NCI-H2107 (cell line): ENCODE data around the gene PHF12.
"Not testable (repeated sequence)": the region's sequence is repeated elsewhere in the genome, so short reads cannot be mapped to it uniquely, and the experiment has no call there.

ENCODE experiments used
- DNase-seq: peaks from one replicate; lab custom pipeline; 2025; lab: John Stamatoyannopoulos, UW

Gene PHF12

DNA sequence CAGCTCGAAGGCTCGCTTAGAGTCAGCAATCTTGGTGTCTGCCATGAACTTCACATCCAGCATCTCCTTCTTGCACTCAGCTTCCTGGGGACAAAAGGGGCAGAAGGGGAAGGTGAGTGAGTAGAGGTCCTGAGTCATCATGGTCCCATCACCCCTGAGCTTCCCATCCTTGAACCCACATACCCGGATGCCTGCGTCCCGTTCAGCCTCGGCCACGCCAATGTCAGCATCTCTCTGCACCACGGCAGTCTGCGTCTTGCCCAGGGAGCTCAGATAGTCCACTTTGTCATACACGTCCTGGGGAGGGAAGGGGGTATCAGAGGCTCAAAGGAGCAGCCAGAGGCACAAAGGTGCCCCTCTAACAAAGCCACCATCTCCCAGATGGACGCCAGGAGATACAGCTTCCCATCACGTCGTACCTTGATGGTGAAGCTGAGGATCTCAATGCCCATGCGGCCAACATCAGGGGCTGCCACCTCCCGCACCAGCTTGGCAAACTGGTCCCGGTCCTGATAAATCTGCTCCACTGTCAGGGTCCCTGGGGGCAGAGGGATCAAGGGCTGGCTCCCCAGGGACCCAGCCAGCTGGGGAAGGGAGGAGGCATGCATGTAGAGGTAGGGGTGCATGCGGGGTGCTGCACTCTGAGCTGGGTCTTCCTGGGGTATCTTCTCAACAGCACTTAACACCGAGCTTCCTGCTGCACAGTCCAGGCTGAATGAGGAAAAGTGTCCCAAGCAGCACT is 69.0 kb downstream of the PHF12 start:
- no peak for DNase-seq

DNA sequence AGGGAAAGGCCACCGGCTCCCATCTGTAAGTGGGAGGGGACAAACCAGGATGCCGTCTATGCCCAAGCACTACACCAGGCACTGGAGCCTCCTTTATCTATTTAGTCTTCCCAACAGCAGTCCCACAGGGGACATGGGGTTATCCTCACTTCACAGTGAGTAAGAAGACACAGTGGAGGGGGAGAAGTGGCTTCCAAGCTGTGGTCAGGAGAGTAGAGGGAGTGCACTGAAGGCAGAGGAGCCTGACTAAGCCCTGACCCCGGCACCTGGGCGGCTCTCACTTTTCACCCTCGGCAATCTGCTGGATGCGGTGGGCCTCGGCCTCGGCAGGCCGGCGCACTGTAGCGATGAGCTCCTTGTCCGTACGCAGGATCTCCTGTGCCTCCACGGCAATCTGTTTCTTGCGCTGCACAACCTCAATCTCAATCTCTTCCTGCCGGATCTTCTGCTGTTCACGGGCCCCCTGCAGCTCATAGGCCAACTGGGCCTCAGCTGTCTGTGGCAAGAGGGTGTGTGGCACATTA is 69.7 kb downstream of the PHF12 start:
- DNase-seq: no peak

DNA sequence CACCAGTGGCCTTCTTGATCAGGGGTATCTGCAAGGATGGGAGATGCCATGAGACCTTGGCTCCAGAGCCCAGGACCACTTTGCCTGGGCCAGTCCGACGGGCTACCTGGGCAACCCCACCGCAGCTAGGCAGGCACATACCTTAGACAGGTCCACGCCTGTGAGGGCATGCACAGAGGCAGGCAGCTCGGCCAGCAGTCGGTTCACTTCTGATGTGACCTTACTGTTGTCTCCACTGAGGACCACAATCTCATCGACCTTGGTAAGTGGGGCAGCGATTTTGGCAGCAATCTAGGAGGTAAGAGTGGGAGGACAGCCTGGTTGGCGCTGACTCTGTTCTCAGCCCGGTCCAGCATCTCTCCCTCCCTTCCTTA is 70.8 kb downstream of the PHF12 start:
- DNase-seq: no peak

DNA sequence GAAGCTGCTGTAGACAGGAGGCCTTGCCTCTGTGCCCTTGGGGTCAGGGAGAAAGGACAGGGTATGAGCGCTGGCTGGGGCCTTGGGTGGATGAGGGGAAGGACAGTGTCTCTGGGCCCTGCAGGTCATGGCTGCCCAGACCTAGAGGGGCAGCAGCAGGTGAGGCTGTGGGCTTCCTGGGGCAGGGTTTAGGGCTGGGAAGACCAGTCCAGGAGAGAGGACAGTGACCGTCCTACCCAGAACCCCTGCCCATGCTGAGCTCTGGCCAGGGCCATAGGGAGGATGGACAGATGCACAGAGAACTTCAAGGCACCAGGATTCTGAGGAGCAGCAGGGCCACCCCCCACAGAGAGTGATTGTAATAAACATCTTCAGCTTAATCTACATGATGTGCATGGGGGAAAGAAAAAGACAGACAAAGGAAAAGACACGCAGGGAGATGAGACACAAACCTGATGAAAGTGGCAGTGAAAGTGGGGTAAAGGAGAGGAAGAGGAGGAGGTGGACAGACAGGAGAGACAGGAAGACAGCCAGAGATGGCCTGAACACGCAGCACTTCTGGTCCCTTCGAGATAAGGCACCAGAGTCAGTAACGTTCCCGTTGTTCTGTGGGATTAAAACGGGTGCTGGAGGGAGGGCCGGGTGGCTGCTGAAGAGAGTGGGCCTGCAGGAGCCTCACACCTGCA is 71.3 kb downstream of the PHF12 start:
- no peak for DNase-seq

DNA sequence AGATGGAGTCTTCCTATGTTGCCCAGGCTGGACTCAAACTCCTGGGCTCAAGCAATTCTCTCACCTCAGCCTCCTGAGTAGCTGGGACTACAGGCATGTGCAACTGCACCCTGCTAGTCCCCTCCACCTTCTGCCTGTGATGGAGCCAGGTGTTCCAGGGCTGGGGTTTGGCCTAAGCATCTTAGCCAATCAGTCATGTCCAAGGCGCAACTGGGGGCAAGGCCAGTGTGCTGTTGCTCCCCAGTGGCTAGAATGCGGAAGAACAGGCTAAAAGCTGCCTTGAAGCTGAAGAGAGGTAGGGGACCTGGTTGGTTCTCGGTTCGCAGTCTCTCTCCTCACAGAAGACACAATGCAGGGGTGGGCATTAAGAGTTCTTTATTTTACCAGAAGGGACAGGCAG is 72.3 kb downstream of the PHF12 start:
- peak; percentile 39 for DNase-seq

DNA sequence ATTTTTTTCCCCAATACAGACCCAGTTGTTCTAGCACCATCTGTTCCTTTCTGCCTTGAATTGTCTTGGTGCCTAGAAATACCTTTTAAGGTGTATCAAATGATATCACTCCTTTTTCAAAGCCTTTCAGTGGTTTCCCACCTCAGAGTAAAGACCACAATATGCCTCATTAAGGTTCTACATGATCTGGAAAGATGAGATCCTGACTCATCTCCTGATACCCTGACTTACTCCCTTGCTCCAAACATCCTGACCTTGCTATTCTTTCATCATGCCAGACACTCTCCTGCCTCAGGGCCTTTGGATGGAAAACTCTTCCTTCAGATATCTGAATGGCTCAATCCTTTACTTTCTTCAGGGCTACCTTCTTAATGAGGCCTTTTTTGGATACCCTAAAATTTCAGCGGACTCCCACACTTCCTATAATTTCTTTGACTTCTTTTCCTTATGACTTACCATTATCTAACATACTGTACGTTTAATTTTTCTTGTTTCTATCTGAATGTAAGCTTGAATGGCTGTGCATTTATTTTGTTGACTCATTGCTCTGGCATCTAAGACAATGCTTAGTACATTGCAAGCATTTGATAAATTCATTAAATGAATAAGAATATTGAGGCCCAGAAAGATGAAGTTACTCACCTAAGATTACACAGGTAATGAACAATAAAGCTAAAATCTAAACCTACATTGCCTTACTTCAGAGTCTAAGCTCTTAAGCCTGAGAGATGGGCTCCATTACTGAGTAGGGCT is 73.0 kb downstream of the PHF12 start:
- DNase-seq: no peak

- DNase-seq: not testable (repeated sequence)
Measured at GRCh38 chr17:28877150-28877711, 74.1 kb downstream of the PHF12 start.

DNA sequence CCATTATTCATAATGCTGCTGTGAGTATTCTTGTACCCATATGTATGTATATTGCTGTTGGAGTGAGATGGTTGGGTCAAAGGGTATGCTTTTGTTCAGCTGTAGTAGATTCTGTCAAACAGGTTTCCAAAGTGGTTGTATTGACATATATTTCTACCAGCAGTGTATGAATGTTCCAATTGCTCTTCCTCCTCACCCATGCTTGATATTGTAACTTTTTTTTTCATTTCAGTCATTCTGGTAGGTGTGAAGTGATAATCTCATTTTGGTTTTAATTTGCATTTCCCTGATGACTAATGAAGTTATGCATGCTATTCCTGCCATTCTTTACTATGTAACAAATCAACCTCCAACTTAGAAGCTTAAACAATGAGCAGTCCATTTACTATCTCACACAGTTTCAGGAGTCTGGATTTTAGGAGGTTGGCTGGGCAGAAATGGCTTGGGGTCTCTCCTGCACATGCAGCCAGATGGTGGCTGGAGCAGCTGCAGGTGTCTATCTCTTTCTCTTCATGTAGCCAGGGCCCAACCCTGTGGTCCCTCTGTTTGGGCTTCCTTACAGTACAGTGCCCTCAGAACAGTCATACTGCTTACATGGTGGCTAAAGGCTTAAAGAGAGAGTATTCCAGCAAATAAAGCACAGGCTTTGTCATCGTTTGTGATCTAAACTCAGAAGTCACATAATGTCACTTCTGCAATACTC is 75.3 kb downstream of the PHF12 start:
- DNase-seq: no peak

- no peak for DNase-seq
Measured at GRCh38 chr17:28874750-28875149, 76.6 kb downstream of the PHF12 start.

GRCh38 chr17:28873839-28874238 is 77.5 kb downstream of the PHF12 start:
- no peak for DNase-seq

DNA sequence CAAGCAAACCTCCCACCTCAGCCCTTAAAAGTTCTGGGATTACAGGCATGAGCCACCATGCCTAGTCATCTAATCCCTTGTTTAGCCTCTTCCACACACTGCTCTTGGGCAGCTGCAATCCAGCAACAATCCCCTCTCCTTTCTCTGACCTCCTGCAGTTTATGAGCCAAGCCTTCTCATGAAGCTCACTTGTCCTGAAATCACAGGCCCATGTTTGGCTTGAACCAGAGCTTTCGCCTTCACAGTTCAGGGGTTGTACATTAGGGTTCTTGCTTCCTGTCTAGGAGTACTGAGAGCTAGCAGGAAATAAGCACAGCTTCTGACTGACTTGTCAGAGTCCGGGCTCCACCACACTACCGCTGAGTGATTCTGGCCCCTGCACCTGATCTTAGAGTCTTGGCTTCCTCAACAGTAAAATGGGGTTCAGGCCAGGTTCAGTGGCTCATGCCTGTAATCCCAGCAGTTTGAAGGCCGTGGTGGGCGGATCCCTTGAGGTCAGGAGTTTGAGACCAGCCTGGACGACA is 80.2 kb downstream of the PHF12 start:
- DNase-seq: no peak

GRCh38 chr17:28867276-28867675 is 84.0 kb downstream of the PHF12 start:
- DNase-seq: no peak

- DNase-seq: no peak
Measured at GRCh38 chr17:28865946-28866752, 85.2 kb downstream of the PHF12 start.

GRCh38 chr17:28864991-28865849 is 86.1 kb downstream of the PHF12 start:
- DNase-seq: no peak

DNA sequence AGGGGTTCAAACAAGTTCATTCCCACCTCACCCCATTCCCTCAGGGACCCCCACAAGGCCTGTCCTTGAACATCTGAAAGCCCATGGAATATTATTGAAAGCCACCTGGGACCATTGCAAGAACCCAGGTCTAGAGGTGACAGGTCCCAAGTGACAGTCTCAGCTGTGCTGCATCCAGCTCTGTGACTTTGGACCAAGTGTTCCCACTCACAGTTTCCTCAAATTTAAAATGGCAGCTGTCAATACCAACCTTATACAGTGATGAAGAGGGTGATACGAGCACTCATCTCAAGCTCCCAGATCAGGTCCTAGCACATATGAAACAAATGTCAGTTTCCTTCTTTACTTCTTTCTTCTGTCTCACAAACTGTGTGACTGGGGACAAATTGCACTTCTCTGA is 87.4 kb downstream of the PHF12 start:
- DNase-seq: no peak

DNA sequence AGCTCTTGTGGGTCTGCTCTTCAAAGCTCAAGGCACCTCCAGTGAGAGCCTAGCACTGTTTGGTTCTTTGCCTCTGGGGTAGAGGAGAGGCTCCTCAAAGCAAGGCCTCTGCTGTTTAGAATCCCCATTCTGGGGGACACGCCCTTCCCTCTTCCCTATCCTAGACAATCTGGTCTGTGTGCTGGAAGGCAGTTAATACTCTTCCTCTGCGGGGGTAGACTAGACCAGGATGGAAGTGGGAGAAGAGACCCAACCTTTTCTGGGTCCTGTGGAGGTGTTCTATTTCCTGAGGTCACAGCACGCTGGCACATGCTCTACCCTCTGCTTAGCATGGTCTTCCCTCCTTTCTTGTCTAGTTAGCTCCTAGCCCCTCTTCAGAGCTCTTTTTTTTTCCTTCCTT is 88.8 kb downstream of the PHF12 start:
- no peak for DNase-seq

- no peak for DNase-seq
Measured at GRCh38 chr17:28861393-28862203, 89.7 kb downstream of the PHF12 start.

- no peak for DNase-seq
Measured at GRCh38 chr17:28860363-28860808, 90.9 kb downstream of the PHF12 start.
